IMR-90 (cell line): ENCODE measurements around the gene SLC9A2. TPM values are rescaled to one million over a fixed set of nuclear protein-coding genes. Genes with fewer than 3 reads are reported as not detected.

ENCODE experiments used
- ATAC-seq: fragments of 200-7000 bp; cut with Tn5 transposase; 2 replicates; pipeline ENCODE4 v1.9.1; 2020; ENCODE audit warnings: low read depth, mild to moderate bottlenecking, moderate library complexity
- BruUV-seq: library from RNA; stranded (reverse); fragments of 400-500 nt; replicated peaks from 2 replicates; lab custom pipeline; 2021; lab: Mats Ljungman, UMichigan
- CTCF ChIA-PET: fragments of 300-600 bp; formaldehyde crosslinking; extraction: SDS; loops from one replicate; lab custom pipeline; 2021; ENCODE audit warnings: antibody characterized with exemption; lab: Yijun Ruan, JAX
- POLR2A ChIA-PET: fragments of 300-600 bp; sonication (Branson Sonifier 250); formaldehyde crosslinking; loops from one replicate; lab custom pipeline; 2022; ENCODE audit warnings: antibody characterized with exemption; ENCODE audit not compliant: unreplicated experiment; lab: Charles Lee
- DNase-seq: peaks from one replicate; pipeline ENCODE4 v3.0.0; 2013
- H2AFZ ChIP-seq: replicated peaks from 2 replicates; pipeline ENCODE3; 2013; ENCODE audit warnings: low read length, mild to moderate bottlenecking; ENCODE audit not compliant: poor library complexity
- H2AK5ac ChIP-seq: 2 replicates; pipeline ENCODE4 v1.6.1; 2013; ENCODE audit warnings: low read depth, low read length, inconsistent platforms
- H2AK9ac ChIP-seq: replicated peaks from 2 replicates; pipeline ENCODE3; 2013; ENCODE audit warnings: mild to moderate bottlenecking, low read depth, low read length, moderate library complexity; ENCODE audit not compliant: poor library complexity
- H2BK120ac ChIP-seq: 2 replicates; pipeline ENCODE4 v1.6.1; 2013; ENCODE audit warnings: low read depth, low read length, inconsistent platforms
- H2BK15ac ChIP-seq: 3 replicates; pipeline ENCODE4 v1.6.1; 2013; ENCODE audit warnings: low read depth, low read length, inconsistent platforms
- H2BK20ac ChIP-seq: 2 replicates; pipeline ENCODE4 v1.6.1; 2013; ENCODE audit warnings: low read depth, mild to moderate bottlenecking, inconsistent platforms, low read length, moderate library complexity
- H2BK5ac ChIP-seq: 2 replicates; pipeline ENCODE4 v1.6.1; 2013; ENCODE audit warnings: mild to moderate bottlenecking, low read depth, low read length, inconsistent platforms; ENCODE audit not compliant: poor library complexity, severe bottlenecking
- H3K14ac ChIP-seq: replicated peaks from 2 replicates; pipeline ENCODE4 v1.6.1; 2013; ENCODE audit warnings: low read depth, low read length, inconsistent platforms
- H3K18ac ChIP-seq: 2 replicates; pipeline ENCODE4 v1.6.1; 2013; ENCODE audit warnings: low read depth, low read length, control low read depth
- H3K23ac ChIP-seq: 2 replicates; pipeline ENCODE4 v1.6.1; 2013; ENCODE audit warnings: low read depth, low read length, inconsistent platforms
- H3K27ac ChIP-seq: 2 replicates; pipeline ENCODE4 v1.5.1; 2013; ENCODE audit warnings: mild to moderate bottlenecking, control low read depth, low read length; ENCODE audit not compliant: insufficient read depth
- H3K27me3 ChIP-seq: 2 replicates; pipeline ENCODE4 v1.6.1; 2013; ENCODE audit warnings: low read length; ENCODE audit not compliant: control insufficient read depth, insufficient read depth
- H3K36me3 ChIP-seq: 2 replicates; pipeline ENCODE4 v1.6.1; 2013; ENCODE audit warnings: low read length, mixed read lengths; ENCODE audit not compliant: control insufficient read depth, insufficient read depth
- H3K4ac ChIP-seq: 2 replicates; pipeline ENCODE4 v1.6.1; 2013; ENCODE audit warnings: low read depth, low read length, inconsistent platforms
- H3K4me1 ChIP-seq: 2 replicates; pipeline ENCODE4 v1.6.1; 2013; ENCODE audit warnings: low read length, mixed read lengths; ENCODE audit not compliant: control insufficient read depth, insufficient read depth
- H3K4me2 ChIP-seq: 2 replicates; pipeline ENCODE4 v1.6.1; 2013; ENCODE audit warnings: low read depth, mild to moderate bottlenecking, control low read depth, low read length, moderate library complexity
- H3K4me3 ChIP-seq: 2 replicates; pipeline ENCODE4 v1.5.1; 2013; ENCODE audit warnings: low read depth, mild to moderate bottlenecking, control low read depth, low read length, moderate library complexity; ENCODE audit not compliant: insufficient read depth
- H3K56ac ChIP-seq: 2 replicates; pipeline ENCODE4 v1.6.1; 2013; ENCODE audit warnings: low read length, inconsistent platforms; ENCODE audit not compliant: insufficient read depth; ENCODE audit errors: extremely low read depth
- H3K79me1 ChIP-seq, 2 experiments: 2 replicates each; pipeline ENCODE4 v1.6.1; 2013; ENCODE audit warnings: low read length in 2 of 2, inconsistent platforms in 1 of 2, low read depth in 1 of 2
- H3K9ac ChIP-seq: 2 replicates; pipeline ENCODE4 v1.6.1; 2013; ENCODE audit warnings: low read depth, low read length, control low read depth
- H3K9me1 ChIP-seq: 2 replicates; pipeline ENCODE4 v1.6.1; 2013; ENCODE audit warnings: low read length, inconsistent platforms; ENCODE audit not compliant: insufficient read depth
- H3K9me3 ChIP-seq: 2 replicates; pipeline ENCODE4 v1.6.1; 2013; ENCODE audit warnings: low read length; ENCODE audit not compliant: control insufficient read depth, insufficient read depth
- H4K20me1 ChIP-seq: 2 replicates; pipeline ENCODE4 v1.6.1; 2013; ENCODE audit warnings: low read length, inconsistent platforms; ENCODE audit not compliant: insufficient read depth
- H4K5ac ChIP-seq: 2 replicates; pipeline ENCODE4 v1.6.1; 2013; ENCODE audit warnings: mild to moderate bottlenecking, low read depth, low read length, control low read depth
- H4K8ac ChIP-seq, 2 experiments: 2 replicates each; pipeline ENCODE4 v1.6.1; 2013; ENCODE audit warnings: low read depth in 2 of 2, low read length in 2 of 2, control low read depth in 1 of 2, inconsistent platforms in 1 of 2
- H4K91ac ChIP-seq: 2 replicates; pipeline ENCODE4 v1.6.1; 2013; ENCODE audit warnings: low read depth, low read length, inconsistent platforms; ENCODE audit not compliant: insufficient read depth
- BHLHE40 ChIP-seq: fragments of 150-350 bp; IDR thresholded peaks from 2 replicates; pipeline ENCODE4 v1.6.1; 2016; ENCODE audit warnings: mild to moderate bottlenecking, low read depth, low read length
- CTCF ChIP-seq: conservative IDR thresholded peaks from 2 replicates; pipeline ENCODE4 v1.5.1; 2012; ENCODE audit warnings: mild to moderate bottlenecking, low read depth, low read length, improper control_type of control experiment
- FOS ChIP-seq: fragments of 150-350 bp; IDR thresholded peaks from 2 replicates; pipeline ENCODE4 v1.6.1; 2016; ENCODE audit warnings: low read depth, low read length
- MAZ ChIP-seq: IDR thresholded peaks from 2 replicates; pipeline ENCODE4 v1.6.1; 2012; ENCODE audit warnings: low read depth, mild to moderate bottlenecking, low read length, improper control_type of control experiment, moderate library complexity, borderline replicate concordance
- MXI1 ChIP-seq: IDR thresholded peaks from 2 replicates; pipeline ENCODE4 v1.6.1; 2012; ENCODE audit warnings: low read depth, mild to moderate bottlenecking, low read length, moderate library complexity, borderline replicate concordance
- POLR2A ChIP-seq: IDR thresholded peaks from 2 replicates; pipeline ENCODE4 v1.6.1; 2012; ENCODE audit warnings: mild to moderate bottlenecking, low read depth, low read length
- USF2 ChIP-seq: fragments of 150-350 bp; IDR thresholded peaks from 2 replicates; pipeline ENCODE4 v1.6.1; 2017; ENCODE audit warnings: mild to moderate bottlenecking, antibody characterized with exemption, low read length, low read depth
- WGBS, 2 experiments: methylation state at CpG; one replicate each; pipeline versions ENCODE4 v1.1.5 to v1.1.7; 2013; ENCODE audit warnings: missing lambda C conversion rate in 2 of 2; ENCODE audit not compliant: insufficient read length in 1 of 2; ENCODE audit errors: extremely low coverage in 2 of 2; 5-methylcytosine and 5-hydroxymethylcytosine counted together
- dilution Hi-C: fragments of 300-500 bp; cut with HindIII; formaldehyde crosslinking; loops from one replicate; pipeline ENCODE4 v1.14.3; 2018; ENCODE audit warnings: low sequenced_read_pairs; ENCODE audit not compliant: unreplicated experiment
- in situ Hi-C: fragments of 300-500 bp; cut with MboI; formaldehyde crosslinking; loops from 3 replicates; pipeline ENCODE4 v1.14.3; 2019; ENCODE audit warnings: low sequenced_read_pairs, inconsistent platforms, mixed read lengths
- intact Hi-C: fragments of 100-400 bp; cut with micrococcal nuclease; formaldehyde crosslinking; loops from 2 replicates; pipeline ENCODE4 v1.10.0; 2022
- polyA plus RNA-seq, 3 experiments: library from polyadenylated mRNA; depleted of rRNA; stranded (reverse); fragments of >200 nt; gene quantifications; 2 replicates each; pipeline ENCODE4 v1.2.3, GENCODE V29; 2012; ENCODE audit warnings: low replicate concordance in 1 of 3
- total RNA-seq: library from RNA; depleted of rRNA; stranded (reverse); fragments of >200 nt; gene quantifications from 2 replicates; pipeline ENCODE4 v1.2.3, GENCODE V29; 2012

The SLC9A2 gene
- total and polyA plus RNA-seq, 2 of the 4 experiments (the other 2 are of a cell fraction) = not detected

DNA sequence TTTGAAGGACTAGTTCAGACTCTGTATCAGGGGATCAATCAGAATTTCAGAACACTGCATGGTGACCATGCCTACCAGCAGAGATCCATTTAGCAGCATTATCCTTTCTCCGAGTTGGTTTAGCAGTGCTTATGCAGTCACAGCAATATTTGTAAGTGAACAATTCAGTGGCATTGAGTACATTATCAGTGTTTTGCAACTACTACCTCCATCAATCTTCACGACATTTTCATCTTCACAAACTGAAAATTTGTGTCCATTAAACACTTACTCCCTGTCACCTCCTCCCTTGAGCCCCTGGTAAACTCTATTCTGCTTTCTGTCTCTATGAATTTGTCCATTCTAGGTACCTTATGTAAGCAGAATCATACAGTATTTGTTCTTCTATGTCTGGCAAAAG, 20.1 kb downstream of the SLC9A2 start:
- POLR2A ChIA-PET = no interaction called here
- CTCF ChIA-PET = interaction anchor here (0.6 to 1.4 kb wide), 2 partner anchors 24 to 49 kb away, joined by 3 read pairs; no protein-coding TSS in a partner anchor
- WGBS, 2 experiments = no CpG with 5 or more reads among the region's 2 CpGs

More for the DNA sequence above, 20.1 kb downstream of the SLC9A2 start:
- Histone ChIP-seq H3K36me3 (no peaks in the 10 kb centered on the region), H3K18ac (no peak overlapping the region), H3K4ac (no peak overlapping the region), H3K4me1 (no peaks in the 10 kb centered on the region), H2AFZ (no peak overlapping the region), H3K9me3 (no peaks in the 10 kb centered on the region), H2BK15ac (no peak overlapping the region), H4K91ac (no peak overlapping the region), H3K4me2 (no peak overlapping the region), H3K9ac (no peak overlapping the region), H2AK5ac (no peak overlapping the region), H3K14ac (no peak overlapping the region), H3K4me3 (no peak overlapping the region), H4K5ac (no peak overlapping the region), H3K56ac (no peak overlapping the region), H3K9me1 (no peaks in the 10 kb centered on the region), H4K20me1 (no peaks in the 10 kb centered on the region), H3K79me1 (no peaks in the 10 kb centered on the region), H3K23ac (no peak overlapping the region), H3K27me3 (peaks cover 2% of the 10 kb centered on the region; the same call in 1 of the 2 replicates), H2BK5ac (no peak overlapping the region), H2BK20ac (no peak overlapping the region), H2AK9ac (no peak overlapping the region), H2BK120ac (no peak overlapping the region), H4K8ac (no peak overlapping the region), H3K27ac (no peak overlapping the region)
- in situ Hi-C loops (no loop called here), dilution Hi-C loops (no loop called here), intact Hi-C loops (no loop called here)
- TF ChIP-seq MAZ (no peak), POLR2A (no peak), MXI1 (no peak), FOS (no peak), CTCF (no peak), USF2 (no peak), BHLHE40 (no peak)
- no TSS peak for BruUV-seq
- DNase-seq = no peak
- ATAC-seq = no peak
